Esophagus muscularis mucosa (tissue), 4 donors: ENCODE results near the gene CARHSP1. TPM values are rescaled to one million over a fixed set of nuclear protein-coding genes. Genes with fewer than 3 reads are reported as not detected.

Experiments used
- DNase-seq: peaks from one replicate; pipeline ENCODE4 v3.0.0-alpha.2; 2017; ENCODE audit errors: extremely low spot score
- H3K27ac ChIP-seq, 4 donors: fragments of 200-600 bp; sonication (generic); replicated peaks in 1 of 4; 1 replicate in 3 of 4; 2 replicates in 1 of 4; pipeline ENCODE4 v1.5.1; 2016 to 2019; ENCODE audit warnings: mild to moderate bottlenecking in 1 of 4
- H3K27me3 ChIP-seq, 4 donors: fragments of 200-600 bp; sonication (generic); one replicate each; pipeline versions ENCODE4 v1.5.1 to v1.6.0; 2016 to 2019
- H3K36me3 ChIP-seq, 4 donors: fragments of 200-600 bp; sonication (generic); one replicate each; pipeline ENCODE4 v1.5.1; 2016 to 2019
- H3K4me1 ChIP-seq, 4 donors: fragments of 200-600 bp; sonication (generic); one replicate each; pipeline ENCODE4 v1.5.1; 2016 to 2019
- H3K4me3 ChIP-seq, 4 donors: fragments of 200-600 bp; sonication (generic); 1 replicate in 2 of 4; 2 replicates in 2 of 4; pipeline ENCODE4 v1.5.1; 2016 to 2019; ENCODE audit warnings: mild to moderate bottlenecking in 4 of 4, moderate library complexity in 1 of 4
- H3K9me3 ChIP-seq, 4 donors: fragments of 200-600 bp; sonication (generic); 1 replicate in 3 of 4; 2 replicates in 1 of 4; pipeline ENCODE4 v1.5.1; 2016 to 2019
- CTCF ChIP-seq, 3 experiments: fragments of 200-600 bp in 2 of 3; fragments of 450-650 bp in 1 of 3; sonication (generic) in 2 of 3; IDR thresholded peaks; one replicate each; pipeline ENCODE4 v1.5.1; 2017 to 2019; ENCODE audit warnings: antibody characterized with exemption in 3 of 3, mild to moderate bottlenecking in 2 of 3, moderate library complexity in 1 of 3
- EP300 ChIP-seq: sonication (generic); formaldehyde crosslinking; IDR thresholded peaks from one replicate; pipeline ENCODE4 v1.6.1; 2017; ENCODE audit warnings: antibody characterized with exemption
- POLR2A ChIP-seq: fragments of 450-650 bp; IDR thresholded peaks from one replicate; pipeline ENCODE4 v1.6.1; 2017; ENCODE audit warnings: antibody characterized with exemption, moderate library complexity, mild to moderate bottlenecking, low read depth
- POLR2AphosphoS5 ChIP-seq, 2 donors: sonication (generic); formaldehyde crosslinking; IDR thresholded peaks; one replicate each; pipeline ENCODE4 v1.6.1; 2017; ENCODE audit warnings: antibody characterized with exemption in 2 of 2
- WGBS: methylation state at CpG from one replicate; pipeline ENCODE4 v1.1.5; 2018; 5-methylcytosine and 5-hydroxymethylcytosine counted together
- intact Hi-C: fragments of 100-400 bp; cut with DNase I; formaldehyde crosslinking; loops from one replicate; pipeline ENCODE4 v1.15.1; 2023
- total RNA-seq, 4 donors: library from RNA; depleted of rRNA; stranded (reverse); fragments of >200 nt; gene quantifications; one replicate each; pipeline versions ENCODE4 v1.1.0 to v1.2.1, GENCODE V29; 2016

CARHSP1 gene
- total RNA-seq, 4 donors from 2014 or later: 33.2 to 95.8 (median 73.9) TPM

GRCh38 chr16:8855051-8855786, 13.6 kb downstream of the CARHSP1 start:
- Histone ChIP-seq H3K27ac (peak overlapping the region in 1 of 4 donors; percentile 10), H3K27me3 (no peaks in the 10 kb centered on the region), H3K4me3 (no peak overlapping the region), H3K36me3 (peaks cover 0 to 78% (median 55%) of the 10 kb centered on the region in 4 donors), H3K9me3 (no peaks in the 10 kb centered on the region), H3K4me1 (peaks cover 27 to 49% (median 35%) of the 10 kb centered on the region in 4 donors)
- intact Hi-C loops: no loop called here
- TF ChIP-seq EP300: no peak
- TF ChIP-seq POLR2AphosphoS5 (IDR thresholded peaks at IDR 0.05): no peak
- TF ChIP-seq POLR2A: no peak
- TF ChIP-seq CTCF (IDR thresholded peaks at IDR 0.05): no peak
- DNase-seq: no peak
- WGBS: 92% methylated on average over 8 of the region's 11 CpGs

- Histone ChIP-seq H3K4me3 (no peak overlapping the region), H3K27ac (peak overlapping the region in 2 of 4 donors; percentile 8 to 10), H3K36me3 (peaks cover 5 to 86% (median 61%) of the 10 kb centered on the region in 4 donors), H3K4me1 (peaks cover 27 to 49% (median 36%) of the 10 kb centered on the region in 4 donors), H3K9me3 (no peaks in the 10 kb centered on the region), H3K27me3 (no peaks in the 10 kb centered on the region)
- intact Hi-C loops: no loop called here
- WGBS: 90% methylated on average over 7 of the region's 9 CpGs
- DNase-seq: no peak
- TF ChIP-seq POLR2AphosphoS5 (IDR thresholded peaks at IDR 0.05): no peak
Observed at GRCh38 chr16:8854298-8854948, 14.4 kb downstream of the CARHSP1 start.

GRCh38 chr16:8853611-8854010, 15.2 kb downstream of the CARHSP1 start:
- Histone ChIP-seq H3K36me3 (peaks cover 9 to 88% (median 63%) of the 10 kb centered on the region in 4 donors), H3K9me3 (no peaks in the 10 kb centered on the region), H3K27me3 (no peaks in the 10 kb centered on the region), H3K4me3 (no peak overlapping the region), H3K4me1 (peaks cover 25 to 49% (median 33%) of the 10 kb centered on the region in 4 donors), H3K27ac (peak overlapping the region in 1 of 4 donors; percentile 8)
- WGBS: 87% methylated on average over 6 of the region's 7 CpGs
- no peak for DNase-seq
- TF ChIP-seq POLR2A (no peak), EP300 (no peak)
- intact Hi-C loops: no loop called here

GRCh38 chr16:8853150-8853549, 15.7 kb downstream of the CARHSP1 start:
- H3K27me3 ChIP-seq: no peaks in the 10 kb centered on the region
- H3K4me1 ChIP-seq: peaks cover 21 to 49% (median 30%) of the 10 kb centered on the region in 4 donors
- WGBS: 81% methylated on average over 7 of the region's 7 CpGs
- no peak for TF ChIP-seq POLR2A
- no peak for TF ChIP-seq CTCF (IDR thresholded peaks at IDR 0.05)
- no peak for TF ChIP-seq POLR2AphosphoS5 (IDR thresholded peaks at IDR 0.05)
- DNase-seq: no peak
- H3K9me3 ChIP-seq: no peaks in the 10 kb centered on the region
- intact Hi-C loops: no loop called here
- no peak overlapping the region for H3K4me3 ChIP-seq
- H3K27ac ChIP-seq: peak overlapping the region in 1 of 4 donors; percentile 33
- peaks cover 9 to 88% (median 63%) of the 10 kb centered on the region in 4 donors for H3K36me3 ChIP-seq

- H3K27me3 ChIP-seq: no peaks in the 10 kb centered on the region
- H3K4me1 ChIP-seq: peaks cover 21 to 45% (median 29%) of the 10 kb centered on the region in 4 donors
- no peak for TF ChIP-seq POLR2A
- TF ChIP-seq POLR2AphosphoS5 (IDR thresholded peaks at IDR 0.05): no peak
- TF ChIP-seq EP300: no peak
- TF ChIP-seq CTCF (IDR thresholded peaks at IDR 0.05): no peak
- H3K9me3 ChIP-seq: no peaks in the 10 kb centered on the region
- H3K36me3 ChIP-seq: peaks cover 9 to 89% (median 64%) of the 10 kb centered on the region in 4 donors
- peak overlapping the region in 1 of 4 donors; percentile 33 for H3K27ac ChIP-seq
- WGBS: 68% methylated on average over 8 of the region's 8 CpGs
- intact Hi-C loops: no loop called here
- no peak overlapping the region for H3K4me3 ChIP-seq
- DNase-seq: no peak
Observed at GRCh38 chr16:8852534-8852933, 16.3 kb downstream of the CARHSP1 start.
